NCI-H774 (cell line): ENCODE data around the gene CHRNA4.
"Not testable (repeated sequence)": the region's sequence is repeated elsewhere in the genome, so short reads cannot be mapped to it uniquely, and the experiment has no call there.

Experiments used
- DNase-seq: peaks from one replicate; lab custom pipeline; 2025; lab: John Stamatoyannopoulos, UW

The CHRNA4 gene

DNA sequence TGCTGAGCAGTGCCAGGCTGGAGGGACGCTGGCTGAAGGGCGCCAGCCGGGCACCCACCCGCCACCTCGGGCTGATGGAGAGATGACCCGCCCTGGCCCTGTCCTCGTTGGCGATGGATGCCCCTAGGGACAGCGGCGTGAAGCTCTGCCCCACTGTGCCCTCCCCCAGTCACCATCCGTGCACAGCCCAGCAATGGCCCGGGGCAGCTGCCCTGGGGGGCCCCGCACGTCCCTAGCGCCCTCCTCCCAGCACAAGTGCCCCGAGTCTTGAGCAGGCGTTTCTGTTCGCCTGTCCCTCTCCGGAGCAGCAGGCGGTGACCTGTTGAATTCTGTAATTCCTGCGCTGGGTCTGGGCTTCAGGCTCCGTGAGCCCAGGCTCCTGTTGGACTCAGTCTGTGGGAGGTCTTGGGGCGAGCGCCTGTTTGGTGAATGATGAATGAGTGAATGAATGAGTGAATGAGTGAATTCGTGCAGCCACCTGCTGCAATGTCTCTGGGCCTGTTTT is 36.8 kb upstream of the CHRNA4 start:
- no peak for DNase-seq

DNA sequence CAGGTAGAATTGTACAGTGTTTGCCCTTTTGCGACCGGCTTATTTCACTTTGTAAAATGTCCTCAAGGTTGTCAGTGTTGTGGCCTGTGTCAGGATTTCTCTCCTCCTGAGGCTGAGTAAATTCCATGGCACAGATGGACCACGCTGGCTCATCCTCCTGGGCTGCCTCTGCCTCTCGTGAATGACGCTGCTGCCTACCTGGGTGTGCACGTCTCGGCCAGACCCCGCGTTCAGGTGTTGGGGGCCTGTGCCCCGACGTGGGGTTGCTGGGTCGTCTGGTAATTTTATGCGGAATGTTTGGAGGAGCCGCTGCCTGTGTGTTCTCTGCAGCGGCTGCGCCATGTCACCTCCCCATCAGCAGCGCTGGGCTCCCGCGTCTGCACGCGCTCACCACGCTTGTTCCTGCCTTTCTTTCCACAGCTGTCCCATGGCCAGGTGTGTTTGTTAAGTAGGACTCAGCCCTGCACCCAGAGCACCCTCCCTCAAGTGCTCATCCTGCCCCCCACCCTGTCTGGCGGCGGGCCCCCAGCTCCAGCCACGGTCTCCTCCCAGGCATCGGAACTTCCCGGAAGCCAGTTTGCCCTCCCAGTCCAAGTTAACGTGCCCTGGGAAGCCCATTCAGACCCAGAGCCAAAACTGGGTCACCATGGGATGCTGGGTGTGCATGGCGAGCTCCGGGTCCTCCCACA is 36.1 kb upstream of the CHRNA4 start:
- no peak for DNase-seq

DNA sequence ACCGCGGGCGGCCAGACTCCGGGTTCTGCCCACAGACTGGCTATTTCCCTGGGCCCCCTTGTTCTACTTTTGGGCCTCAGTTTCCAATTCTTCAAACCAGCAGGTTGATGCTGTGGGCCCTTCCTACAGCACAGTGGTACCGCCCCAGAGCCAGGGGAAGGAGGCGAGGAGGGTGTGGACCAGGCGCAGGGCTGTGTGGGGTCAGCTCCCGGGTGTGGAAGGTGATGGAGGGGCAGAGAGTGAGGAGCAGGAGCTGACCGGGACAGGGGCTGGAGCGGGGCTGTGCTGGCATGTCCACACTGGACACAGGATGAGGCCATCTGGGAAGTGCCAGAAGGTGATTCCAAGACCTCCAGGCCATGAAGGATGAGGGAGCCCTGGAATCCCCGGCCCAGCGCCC is 35.2 kb upstream of the CHRNA4 start:
- no peak for DNase-seq

DNA sequence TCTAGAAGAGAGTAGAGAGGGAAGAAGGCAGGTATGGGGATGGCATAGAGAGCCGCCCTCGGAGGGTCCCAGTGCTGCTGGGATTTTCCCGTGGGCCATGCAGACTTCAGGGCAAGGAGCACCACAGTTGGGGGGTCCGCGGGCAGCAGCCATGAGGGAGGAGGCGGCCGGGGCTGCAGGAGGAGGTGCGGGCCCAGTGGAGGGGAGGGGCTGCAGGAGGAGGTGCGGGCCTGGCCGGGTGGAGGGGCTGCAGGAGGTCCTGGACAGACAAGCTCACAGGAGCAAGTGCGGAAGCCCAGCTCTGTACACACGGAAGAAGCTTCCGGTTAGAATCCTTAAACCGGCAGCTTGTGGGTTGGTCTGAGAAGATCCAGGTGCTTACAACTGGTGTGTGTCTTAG is 34.6 kb upstream of the CHRNA4 start:
- DNase-seq: no peak

DNA sequence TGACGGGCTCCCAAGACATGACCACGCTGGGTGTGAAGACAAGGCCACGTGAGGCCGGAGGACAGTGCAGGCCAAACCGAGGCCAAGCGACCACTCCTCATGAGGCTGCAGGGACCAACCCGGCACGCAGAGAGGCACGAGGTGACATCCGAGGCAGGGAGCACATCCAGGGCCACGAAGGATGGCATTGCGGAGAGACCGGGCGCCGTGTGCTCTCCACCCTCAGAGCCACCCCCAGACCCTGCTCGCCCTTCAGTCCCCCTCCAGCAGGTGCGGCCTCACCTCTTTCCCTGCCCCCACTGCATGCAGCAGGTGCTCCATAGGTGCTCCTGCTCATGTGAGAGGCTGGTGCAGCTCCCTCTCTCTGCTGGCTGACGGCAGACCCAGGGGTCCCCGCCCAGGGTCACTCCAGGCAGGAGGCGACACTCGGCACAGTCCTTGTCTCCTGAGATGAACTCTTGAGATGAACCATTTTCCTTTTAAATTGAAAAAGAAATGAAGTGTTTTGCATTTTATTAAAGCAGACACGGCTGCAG is 33.8 kb upstream of the CHRNA4 start:
- DNase-seq: no peak

DNA sequence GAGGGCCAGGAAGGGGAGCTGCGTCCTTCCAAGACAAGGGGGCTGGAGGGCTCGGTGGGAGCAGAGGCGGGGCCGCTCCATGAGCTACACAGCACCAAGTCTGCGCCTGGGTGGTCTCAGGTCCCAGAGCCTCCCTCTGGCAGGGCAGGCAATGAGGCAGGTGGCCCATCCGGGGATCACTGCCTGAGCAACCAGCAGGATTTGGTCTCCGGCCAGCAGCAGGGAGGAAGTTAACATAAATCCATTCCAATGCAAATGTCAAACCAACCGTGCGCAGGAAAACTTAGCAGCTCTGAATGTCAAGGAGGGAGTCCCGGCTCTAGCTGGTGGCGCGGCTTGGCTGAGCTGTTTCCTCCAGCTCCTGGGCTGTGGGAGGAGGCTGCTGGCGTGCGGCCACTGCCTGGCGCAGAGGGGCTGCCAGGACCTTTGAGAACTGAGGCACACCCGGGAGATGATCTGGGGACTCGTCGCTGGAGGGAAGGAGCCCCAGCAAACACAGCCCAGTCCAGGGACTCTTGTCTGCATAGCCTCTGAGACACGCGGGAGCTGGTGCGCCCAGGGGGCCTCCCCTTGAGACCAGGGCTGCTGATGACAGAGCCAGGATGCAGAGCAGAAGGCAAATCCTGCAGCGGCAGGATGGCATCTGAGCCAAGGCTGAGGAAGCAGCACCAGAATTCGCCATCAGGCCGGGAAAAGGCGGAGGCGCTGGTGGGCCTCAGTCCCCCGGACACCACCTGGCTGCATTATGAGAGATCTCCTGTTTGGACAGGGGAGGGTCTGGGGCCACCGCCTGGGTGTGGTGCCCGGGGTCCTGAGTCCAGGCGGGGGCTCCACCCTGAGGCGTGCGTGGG is 33.1 kb upstream of the CHRNA4 start:
- no peak for DNase-seq

DNA sequence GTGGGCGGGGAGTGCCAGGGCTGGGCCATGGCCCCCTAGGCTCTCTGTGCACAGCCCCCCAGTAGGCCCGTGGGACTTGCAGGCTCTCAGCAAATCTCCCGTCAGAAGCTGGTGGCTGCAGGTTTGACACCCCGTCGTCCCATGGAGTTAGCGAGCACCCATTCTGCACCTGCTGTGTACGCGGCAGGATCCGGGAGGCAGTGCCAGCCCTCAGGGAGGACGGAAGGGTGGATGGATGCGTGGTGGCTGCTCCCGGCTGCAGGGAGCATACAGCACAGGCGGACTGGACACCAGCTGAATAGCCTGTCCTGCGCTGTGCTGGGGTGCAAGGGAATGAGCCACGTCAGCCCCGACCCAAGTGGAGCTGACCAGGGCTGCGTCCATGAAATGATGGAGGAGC is 32.4 kb upstream of the CHRNA4 start:
- DNase-seq: no peak

DNA sequence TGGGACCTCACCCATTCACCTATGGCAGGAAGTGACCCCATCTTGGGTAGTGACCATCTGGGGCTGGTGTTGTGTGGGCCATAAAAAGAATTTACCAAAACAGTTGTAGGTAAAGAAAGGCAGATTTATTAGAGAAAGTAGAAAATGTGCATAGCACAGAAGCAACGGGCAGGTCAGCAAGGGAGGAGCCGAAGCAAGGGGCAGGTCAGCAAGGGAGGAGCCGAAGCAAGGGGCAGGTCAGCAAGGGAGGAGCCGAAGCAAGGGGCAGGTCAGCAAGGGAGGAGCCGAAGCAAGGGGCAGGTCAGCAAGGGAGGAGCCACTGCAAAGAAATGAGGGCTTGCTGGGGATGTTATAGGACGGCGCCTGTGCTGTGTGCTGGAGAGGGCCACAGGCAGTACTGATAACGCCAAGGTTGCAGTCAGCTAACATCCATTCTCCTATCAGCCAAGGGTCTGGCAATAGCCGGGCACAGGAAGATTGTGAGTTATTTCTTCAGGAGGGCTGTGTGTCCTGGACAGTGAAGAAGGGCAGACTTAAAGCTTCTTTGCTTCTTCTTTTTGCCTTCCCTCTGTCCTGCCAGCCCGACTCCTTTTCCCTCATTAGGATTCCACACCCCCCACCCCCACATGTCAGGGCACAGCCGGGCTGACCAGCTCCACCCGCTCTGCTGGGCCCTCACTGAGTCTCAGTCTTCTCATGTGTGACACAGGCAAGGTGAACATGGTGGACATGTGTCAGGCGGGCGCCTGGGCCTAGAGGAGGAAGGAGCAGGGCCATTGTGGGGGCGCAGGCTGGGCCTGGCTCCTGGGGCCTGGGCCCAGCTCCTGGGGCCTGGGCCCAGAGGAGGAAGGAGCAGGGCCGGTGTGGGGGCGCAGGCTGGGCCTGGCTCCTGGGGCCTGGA is 31.6 kb upstream of the CHRNA4 start:
- DNase-seq: no peak

DNA sequence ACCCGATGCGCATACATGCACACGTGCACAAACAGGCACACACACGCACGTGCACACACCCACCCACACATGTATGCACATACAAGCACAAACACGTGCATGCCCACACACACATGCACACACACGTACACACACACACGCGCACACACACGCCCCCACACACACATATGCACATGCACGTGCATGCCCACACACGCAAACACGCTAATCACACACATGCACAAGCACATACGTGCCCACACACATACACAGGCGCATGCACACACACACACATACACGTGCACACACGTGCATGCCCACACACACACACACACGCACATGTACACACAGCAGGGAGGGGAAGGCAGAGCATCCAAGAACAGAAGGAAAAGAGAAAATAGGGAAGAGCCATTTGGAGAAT is 26.8 kb upstream of the CHRNA4 start:
- no peak for DNase-seq

DNA sequence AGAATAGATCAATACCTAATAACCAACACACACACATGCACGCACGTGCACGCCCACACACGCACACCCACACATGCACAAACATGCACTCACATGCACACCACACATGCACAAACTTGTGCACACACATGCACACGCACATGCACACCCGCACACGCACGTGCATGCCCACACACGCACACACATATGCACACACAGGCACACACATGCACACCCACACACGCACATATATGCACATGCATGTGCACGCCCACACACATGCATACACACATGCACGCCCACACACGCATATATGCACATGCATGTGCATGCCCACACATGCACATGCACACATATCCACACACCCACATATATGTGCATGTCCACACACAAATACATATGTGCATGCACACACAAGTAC is 26.2 kb upstream of the CHRNA4 start:
- DNase-seq: no peak

DNA sequence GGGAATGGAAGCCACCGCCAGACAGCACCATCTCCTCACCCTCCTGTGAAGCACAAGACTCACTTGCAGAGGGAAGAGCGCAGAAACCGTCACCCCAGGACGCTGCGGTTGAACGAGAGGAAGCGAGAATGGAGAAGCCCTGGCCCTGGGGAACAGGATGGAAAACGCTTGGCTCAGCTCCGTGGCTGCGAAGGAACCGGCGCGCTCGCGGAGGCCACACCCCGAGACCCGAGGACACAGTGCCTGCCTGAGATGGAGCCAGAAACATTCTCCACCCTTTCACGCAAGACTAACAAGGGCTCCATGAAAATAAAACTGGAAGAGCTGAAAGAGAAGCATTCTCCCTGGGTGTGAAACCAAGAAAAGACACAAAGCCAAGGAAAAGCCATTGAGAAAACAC is 25.3 kb upstream of the CHRNA4 start:
- DNase-seq: no peak

DNA sequence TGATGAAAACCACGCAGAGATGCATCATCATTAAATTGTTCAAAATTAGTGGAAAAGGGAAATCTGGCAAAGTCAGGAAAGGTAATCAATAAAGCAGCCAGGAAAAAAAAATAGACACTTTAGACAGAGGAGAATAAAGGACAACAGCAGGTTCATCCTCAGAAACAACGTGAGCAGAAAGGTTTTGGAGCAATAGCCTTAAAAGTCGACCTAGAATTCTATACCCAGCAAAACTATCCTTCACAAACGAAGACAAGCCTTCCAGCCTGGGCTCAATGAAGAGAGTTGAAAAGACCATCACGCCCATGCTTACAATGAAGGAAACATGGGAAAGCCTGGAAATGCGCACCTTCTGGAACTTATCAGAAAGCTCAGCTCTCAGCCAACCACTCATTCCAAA is 24.7 kb upstream of the CHRNA4 start:
- DNase-seq: no peak

DNA sequence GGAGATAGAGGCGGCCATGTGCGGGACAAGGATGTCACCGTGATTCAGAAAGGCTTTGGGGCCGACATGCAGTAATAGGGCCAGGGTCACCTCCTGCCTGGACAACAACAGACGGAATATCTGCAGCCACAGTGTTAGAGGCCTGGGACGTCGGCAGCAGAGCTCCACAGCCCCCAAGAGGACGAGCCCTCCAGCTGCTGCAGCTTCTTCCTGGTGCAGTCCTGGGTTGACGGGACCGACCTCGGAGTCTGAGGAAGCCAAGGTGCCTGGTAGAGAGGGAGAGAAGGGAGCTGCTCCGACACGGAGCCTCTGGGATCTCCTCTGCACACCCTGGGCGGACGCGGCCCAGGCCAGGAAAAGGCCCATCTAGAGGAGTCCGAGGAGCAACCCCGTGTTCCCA is 23.2 kb upstream of the CHRNA4 start:
- DNase-seq: no peak

DNA sequence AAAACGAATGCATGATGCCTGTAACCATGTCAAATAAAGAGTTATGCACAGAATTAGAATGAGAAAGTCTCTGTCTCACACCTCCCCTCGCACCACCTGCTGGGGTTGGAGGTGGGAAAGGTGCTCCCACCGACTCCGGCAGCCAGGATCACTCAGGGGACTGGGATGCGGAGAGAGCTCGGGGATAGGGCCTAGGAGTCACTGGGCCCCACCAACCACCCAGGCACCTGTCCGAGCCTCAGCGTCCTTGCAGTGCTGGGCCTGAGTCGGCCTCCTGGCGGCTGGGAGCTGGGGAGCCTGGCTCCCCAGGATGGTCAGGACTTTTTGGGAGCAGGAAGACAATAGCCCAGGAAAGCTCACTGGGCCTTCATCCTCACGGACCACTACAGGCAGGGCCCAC is 22.4 kb upstream of the CHRNA4 start:
- no peak for DNase-seq

DNA sequence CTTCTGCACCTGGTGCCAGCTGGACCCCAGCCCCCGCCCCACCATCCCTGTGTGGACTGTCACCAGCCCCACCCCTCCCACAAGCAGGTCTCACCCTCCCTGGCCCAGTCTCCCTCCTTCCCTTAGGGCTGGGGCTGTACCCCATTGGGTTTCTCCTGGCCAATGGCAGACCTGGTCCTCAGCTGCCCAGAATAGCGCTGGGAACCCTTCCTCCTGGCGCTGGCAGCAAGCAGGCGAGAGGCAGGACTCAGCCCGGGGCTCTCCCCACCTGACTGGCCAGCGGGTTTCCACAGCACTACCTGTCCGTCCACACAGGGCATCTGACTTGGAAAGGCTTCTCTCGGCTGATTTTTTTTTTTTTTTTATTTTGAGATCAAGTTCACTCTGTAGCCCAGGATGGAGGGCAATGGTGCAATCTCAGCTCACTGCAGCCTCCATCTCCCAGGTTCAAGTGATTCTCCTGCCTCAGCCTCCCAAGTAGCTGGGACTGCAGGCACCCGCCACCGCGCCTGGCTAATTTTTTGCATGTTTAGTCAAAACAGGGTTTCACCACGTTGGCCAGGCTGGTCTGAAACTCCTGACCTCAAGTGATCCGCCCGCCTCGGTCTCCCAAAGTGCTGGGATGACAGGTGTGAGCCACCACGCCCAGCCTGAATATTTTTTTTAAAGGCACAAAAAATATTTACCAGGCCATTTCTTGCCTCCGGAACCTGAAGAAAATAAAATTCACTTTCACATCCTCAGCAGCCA is 21.6 kb upstream of the CHRNA4 start:
- DNase-seq: no peak

DNA sequence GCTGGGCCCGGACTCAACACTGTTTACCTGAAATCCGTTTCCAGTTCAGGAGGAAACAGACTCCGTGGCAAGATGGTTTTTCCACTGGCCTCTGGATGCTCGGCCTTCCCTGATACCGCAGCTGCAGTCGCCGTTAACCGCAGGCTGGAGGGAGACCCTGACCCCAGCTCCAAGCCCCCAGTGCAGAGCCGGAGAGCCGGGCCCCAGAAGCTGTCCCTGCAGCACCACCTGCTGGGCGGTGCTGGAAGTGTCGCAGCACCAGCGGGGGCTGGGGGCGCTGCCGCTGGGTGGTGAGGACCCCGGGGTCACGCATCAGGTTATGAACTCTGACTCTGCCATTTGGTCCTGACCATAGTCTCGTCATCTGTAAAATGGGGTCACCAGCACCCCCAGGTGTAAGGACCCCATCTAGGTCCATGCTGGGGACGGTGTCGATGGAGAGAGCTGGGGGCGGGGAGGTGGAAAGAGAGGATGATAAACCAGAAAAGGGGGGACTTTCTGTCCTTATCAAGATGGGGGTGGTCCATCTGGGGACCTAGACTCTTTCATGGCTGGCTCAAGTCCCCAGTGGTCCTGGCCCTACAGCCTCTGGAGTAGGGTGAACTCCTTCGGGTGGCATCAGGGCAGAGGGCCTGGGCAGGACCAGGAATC is 20.8 kb upstream of the CHRNA4 start:
- no peak for DNase-seq

DNA sequence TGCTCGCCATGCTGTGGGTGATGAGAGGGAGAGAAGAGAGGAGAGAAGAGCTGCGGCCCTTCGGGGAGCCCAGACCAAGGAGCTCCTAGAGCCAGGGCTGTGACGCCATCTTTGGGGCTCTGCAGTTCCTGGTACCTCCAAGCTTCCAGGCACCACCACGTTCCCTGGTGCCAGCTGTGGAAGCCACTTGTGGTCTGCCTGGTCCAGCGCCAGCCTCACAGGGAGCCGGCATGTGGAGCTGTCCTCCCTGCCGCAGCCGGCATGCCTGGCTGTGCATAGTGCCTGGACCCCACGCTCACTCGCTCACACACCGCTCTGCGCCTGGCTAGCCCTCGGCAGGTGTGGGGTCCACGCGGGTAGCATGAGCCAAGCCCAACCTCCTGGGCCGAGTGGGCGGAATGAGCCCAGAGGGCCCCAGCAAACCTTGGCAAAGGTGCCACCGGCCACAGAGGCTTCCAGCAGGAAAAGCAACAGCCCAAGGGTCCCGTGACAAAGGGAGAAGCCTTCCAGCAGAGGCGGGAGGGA is 19.3 kb upstream of the CHRNA4 start:
- DNase-seq: no peak

DNA sequence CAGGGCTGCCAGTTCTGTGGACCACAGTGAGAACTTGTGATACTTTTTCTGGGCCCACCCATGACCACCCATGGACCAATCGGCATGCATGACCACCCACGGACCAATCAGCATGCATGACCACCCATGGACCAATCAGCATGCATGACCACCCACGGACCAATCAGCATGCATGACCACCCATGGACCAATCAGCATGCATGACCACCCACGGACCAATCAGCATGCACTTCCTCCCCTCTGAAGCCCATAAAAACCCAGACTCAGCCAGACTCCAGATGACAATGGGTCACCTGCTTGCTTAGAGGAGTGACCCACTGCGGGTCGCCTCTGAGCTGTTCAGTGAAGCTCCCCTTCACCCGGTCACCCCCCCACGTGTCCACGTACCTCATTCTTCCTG is 18.7 kb upstream of the CHRNA4 start:
- DNase-seq: not testable (repeated sequence)

DNA sequence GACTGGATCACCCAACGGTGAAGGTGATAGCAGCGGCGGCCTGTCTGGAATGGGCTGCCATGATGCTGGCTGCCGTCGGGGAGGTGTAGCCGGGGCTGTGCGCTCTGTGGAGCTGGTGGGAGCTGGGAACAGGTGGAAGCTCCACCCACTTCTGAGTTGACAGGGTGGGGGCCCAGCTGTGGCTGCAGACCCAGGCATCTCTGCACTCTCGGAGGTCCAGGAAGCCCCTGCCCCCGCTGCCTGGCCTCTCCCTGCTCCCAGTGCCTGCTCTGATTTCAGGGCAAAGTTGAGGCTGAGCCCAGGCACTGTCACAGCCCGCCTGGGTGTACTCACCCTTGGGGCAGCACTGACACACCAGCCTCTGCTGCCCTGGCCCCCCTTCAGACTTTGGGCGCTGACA is 18.1 kb upstream of the CHRNA4 start:
- DNase-seq: no peak

DNA sequence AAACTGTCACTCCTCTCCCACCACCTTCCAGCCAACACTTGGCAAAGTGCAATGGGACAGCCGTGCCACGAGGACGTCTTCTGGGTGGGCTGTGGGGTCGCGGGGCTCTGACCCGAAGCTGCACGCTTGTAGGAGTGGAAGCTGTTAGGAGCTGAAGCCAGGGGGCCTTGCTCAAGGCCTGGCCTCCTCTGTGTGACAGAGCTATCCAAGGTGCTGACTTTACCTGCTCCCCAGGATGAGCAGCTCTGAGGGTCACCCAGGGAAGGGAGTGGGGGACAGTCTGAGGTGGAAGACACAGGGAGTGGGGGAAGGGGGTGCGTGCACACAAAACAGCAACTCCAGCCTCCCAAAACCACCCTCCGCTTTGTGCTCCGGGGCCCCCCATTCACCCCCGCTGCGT is 17.5 kb upstream of the CHRNA4 start:
- no peak for DNase-seq

DNA sequence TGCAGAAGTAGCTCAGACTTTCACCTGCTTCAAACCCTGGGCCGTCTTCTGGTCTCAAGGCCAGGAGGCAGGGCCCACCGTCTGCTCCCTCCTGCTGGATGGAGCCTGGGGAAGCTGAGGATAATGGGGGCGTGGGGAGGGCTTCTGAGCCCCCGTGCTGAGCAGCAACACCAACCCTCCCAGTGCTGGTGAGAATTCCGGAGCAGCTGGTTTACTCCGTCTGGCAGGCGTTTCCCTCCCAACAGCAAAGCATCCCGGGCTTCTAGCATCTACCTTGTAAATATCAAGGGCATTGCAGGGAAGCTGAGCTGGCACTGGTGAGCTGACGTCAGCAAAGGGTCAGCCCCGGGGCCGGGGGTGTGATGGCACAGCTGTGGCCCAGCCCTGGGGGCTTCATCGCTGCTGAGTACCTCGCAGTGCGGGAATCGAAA is 16.8 kb upstream of the CHRNA4 start:
- DNase-seq: no peak
